Measurements from ENCODE around the gene SRL.
"Not testable (repeated sequence)": the region's sequence is repeated elsewhere in the genome, so short reads cannot be mapped to it uniquely, and the experiment has no call there.

The SRL gene

GRCh38 chr16:4166821-4167220 is 75.1 kb downstream of the SRL start:
- DNase-seq (ENCODE audit: low read depth in 1 of 2, low spot score in 1 of 2) = no peak

DNA sequence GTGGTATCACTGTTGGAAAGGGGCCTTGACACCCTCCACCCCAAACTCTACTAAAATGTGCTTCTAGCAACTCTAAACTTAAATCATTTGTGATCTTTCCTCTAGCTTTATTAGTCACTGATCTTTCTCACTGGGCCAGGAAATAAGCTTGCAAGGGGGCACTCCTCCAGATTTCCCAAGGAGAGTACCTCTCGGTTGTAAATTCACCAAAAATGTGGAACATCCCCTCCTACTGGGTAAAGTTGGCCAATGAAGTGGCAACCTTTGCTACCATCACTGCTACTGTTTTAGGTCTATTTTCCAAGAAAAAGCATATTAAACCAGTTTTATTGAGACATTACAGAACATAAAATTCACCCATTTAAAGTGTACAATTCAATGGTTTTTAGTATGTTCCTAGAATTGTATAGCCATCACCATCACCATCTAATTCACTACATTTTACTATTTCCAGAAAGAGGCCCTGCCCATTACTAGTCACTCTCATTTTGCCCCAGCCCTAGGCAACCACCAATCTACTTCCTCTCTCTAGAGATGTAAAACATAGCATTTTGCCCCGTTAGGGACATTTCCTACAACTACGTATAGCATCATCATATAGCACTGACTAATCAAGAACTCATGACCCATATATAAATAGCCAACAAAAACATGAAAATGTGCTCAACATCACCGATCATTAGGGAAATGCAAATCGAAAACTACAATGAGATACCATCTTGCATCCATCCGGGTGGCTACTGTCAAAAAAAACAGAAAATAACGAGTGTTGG is 81.0 kb downstream of the SRL start:
- no peak for DNase-seq (ENCODE audit: low read depth in 1 of 2, low spot score in 1 of 2)

DNA sequence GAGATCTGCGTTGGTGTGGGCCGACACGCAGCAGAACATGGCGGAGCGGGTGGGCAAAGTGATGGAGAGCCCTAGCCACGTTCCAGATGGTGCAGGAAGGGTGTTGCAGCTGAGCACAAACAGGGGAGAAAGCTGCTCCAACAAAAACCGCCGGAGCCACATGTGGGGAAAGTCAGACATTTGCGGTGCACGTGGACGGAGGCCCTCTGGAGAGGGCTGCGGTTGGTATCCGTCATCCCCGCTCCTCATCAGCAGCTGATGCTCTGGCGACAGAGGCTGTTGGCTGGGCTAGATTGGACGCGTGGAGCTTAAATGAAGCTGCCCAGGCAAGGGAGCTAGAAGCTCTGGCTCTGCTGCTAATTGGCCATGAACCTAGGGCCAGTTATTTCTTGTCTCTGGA is 82.2 kb downstream of the SRL start:
- no peak for DNase-seq (ENCODE audit: low read depth in 1 of 2, low spot score in 1 of 2)

DNA sequence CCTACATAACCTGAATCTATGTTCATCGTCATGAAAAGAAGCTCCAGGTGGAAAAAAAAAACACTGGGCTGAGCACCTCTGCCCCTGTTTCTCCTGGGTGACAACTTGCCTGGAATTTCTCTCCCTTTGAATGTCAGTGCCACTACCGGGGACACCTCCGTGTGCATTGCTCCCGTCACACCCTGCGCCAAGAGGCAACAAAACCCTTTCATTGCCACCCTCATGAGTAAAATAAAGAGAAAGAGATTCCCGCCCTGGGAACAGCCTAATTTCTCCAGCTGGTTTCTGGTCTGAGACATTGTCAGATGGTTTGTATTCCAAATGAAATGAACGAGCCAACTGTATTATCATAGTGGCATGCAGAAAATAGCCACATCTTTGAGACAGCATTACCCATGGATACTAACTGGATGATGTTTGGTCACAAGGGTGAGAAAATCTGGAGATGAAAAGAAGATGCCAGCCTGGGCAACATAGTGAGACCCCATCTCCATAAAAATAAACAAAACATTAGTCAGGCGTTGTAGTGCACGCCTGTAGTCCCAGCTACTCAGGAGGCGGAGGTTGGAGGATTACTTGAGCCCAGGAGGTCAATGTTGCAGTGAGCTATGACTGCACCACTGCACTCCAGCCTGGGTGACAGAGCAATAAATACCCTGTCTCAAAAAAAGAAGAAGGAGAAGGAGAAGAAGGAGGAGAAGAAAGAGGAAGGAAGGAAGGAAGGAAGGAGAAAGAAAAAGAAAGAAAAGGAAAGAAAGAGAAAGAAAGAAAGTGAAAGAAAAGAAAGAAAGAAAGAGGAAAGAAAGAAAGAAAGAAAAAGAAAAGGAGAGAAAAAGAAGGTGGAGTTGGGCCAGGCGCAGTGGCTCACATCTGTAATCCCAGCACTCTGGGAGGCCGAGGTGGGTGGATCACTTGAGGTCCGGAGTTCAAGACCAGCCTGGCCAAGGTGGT is 83.5 kb downstream of the SRL start:
- no peak for DNase-seq (ENCODE audit: low read depth in 1 of 2, low spot score in 1 of 2)

DNA sequence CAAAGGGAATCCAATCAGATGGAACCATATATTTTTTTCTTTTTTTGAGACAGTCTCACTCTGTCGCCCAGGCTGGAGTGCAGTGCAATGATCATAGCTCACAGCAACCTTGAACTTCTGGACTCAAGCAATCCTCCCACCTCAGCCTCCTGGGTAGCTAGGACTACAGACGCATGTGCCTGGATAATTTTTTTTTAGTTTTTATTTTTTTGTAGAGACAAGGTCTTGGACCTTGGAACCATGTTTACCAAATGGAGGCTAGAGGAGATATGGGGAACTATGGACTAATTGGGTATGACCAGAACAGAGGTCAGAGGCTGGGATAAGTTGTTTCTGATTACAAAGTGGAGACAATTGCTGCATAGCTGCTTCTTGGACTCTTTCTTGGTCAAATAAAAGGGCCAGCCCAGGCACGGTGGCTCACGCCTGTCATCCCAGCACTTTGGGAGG is 84.5 kb downstream of the SRL start:
- no peak for DNase-seq (ENCODE audit: low read depth in 1 of 2, low spot score in 1 of 2)

GRCh38 chr16:4156503-4156902 is 85.4 kb downstream of the SRL start:
- DNase-seq (ENCODE audit: low read depth in 1 of 2, low spot score in 1 of 2) = not testable (repeated sequence)

DNA sequence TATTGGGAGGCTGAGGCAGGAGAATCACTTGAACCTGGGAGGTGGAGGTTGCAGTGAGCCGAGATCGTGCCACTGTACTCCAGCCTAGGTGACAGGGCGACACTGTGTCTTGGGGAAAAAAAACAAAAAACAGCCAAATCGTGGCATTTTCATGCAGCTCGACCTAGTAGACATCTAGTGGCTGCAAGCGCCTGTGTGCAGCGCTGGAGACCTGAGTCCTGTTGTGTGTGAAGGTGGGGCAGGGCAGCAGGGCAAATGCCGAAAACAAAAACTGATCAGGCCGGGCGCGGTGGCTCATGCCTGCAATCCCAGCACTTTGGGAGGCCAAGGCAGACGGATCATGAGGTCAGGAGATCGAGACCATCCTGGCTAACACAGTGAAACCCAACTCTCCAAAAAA is 88.5 kb downstream of the SRL start:
- not testable (repeated sequence) for DNase-seq (ENCODE audit: low read depth in 1 of 2, low spot score in 1 of 2)

DNA sequence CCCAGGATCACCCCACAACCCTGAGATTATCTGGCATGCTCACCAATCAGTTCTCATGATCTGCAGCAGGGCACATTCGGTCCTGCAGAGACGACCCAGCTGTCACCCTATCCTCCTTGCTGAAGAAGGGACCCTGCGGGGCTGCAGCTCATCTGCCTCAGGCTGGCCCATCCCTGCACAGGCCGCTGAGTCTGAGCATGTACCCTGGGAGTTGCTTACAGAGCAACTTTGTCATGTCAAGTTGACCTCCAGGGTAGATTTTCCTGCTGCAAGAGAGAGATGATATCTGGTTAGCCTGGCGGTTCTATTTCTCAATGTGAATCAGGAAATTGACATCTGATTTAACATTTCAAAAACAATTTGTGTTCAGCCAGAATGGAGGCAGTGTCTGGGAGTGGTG is 89.6 kb downstream of the SRL start:
- DNase-seq (ENCODE audit: low read depth in 1 of 2, low spot score in 1 of 2) = no peak

- DNase-seq (ENCODE audit: low read depth in 1 of 2, low spot score in 1 of 2) = no peak
Observed at GRCh38 chr16:4147236-4147635, 94.6 kb downstream of the SRL start.

DNA sequence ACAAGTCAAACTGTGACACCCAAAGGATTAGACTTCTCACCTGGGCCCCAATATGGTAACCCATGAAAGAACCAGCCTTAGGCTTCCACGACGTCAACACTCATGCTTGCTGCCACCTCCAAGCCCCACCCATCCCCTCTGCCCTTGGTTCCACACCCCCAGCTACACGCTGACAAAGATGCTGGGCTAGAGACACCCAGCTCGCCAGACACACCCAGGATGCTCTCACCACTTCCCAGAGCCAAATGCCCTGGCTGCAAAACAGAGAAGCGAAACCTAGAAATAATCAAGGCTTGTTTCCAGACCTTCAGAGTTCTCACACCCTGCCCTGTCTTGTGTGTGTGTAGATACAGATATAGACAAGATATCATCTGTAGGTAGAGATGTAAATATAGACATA is 99.6 kb downstream of the SRL start:
- peak in 1 of 2 donors; percentile 23 for DNase-seq (ENCODE audit: low read depth in 1 of 2, low spot score in 1 of 2)

DNA sequence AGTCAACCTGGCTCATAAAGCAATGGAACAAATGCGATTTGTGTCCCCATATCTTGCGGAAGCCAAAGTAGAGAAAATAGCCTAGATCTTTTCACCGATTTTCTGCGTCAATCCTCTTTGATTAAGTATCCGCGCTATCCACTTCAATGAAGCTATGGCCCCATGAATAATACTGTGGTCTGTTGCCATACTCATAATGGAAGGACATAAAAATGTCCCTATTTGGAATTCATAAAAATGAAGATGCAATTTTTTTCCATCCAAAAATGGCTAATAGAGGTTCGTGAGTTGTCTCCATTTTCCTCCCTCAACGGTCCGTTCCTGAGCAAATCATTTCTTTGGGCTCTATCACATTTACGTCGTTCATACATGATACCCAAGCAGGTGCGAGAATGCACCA is 100.3 kb downstream of the SRL start:
- DNase-seq (ENCODE audit: low read depth in 1 of 2, low spot score in 1 of 2) = no peak

DNA sequence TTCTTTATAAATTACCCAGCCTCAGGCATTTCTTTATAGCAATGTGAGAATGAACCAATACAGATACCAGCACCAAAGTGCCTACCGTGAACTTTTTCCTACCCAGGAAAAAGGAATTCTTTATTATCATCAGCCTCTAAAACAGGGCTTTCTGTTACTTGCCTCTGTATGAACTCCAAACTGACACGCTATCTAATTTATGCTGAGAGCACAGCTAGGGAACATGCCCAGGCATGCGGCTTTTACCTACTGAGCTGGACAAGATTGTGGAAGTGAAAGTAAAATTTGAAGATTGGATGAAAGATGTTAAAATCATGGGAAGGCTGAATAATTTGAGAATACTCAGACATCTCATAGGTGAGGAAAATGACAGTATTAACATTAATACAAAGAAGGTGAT is 101.2 kb downstream of the SRL start:
- DNase-seq (ENCODE audit: low read depth in 1 of 2, low spot score in 1 of 2) = no peak

DNA sequence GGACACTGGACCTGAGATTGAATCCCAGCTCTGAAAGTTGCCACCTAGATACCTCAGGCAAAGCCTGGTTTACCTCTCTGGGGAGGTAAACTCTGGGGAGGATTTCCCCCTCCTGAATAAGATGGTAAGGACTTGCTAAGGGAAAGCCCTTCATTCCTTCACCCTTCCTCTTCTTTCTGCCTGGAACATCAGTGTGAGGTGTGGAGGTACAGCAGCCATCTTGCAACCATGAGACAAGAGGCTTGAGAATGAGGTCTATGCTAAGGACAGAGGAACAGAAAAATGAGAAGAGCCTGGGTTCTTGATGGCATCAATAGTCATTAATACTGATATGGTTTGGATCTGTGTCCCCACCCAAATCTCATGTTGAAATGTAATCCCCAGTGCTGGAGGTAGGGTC is 101.9 kb downstream of the SRL start:
- no peak for DNase-seq (ENCODE audit: low read depth in 1 of 2, low spot score in 1 of 2)
